WTC11 (cell line): Measurements from ENCODE around the gene ZBTB20.

Experiments
- ARID4B ChIP-seq: sonication (generic); formaldehyde crosslinking; IDR thresholded peaks from 2 replicates; pipeline ENCODE4 v1.8.0; 2023; ENCODE audit warnings: missing genetic modification reagents, mild to moderate bottlenecking, borderline replicate concordance
- ATF1 ChIP-seq: sonication (generic); formaldehyde crosslinking; IDR thresholded peaks from 2 replicates; pipeline ENCODE4 v1.8.1; 2023; ENCODE audit warnings: mild to moderate bottlenecking, moderate library complexity, missing genetic modification reagents
- CTCF ChIP-seq: fragments of 200-600 bp; IDR thresholded peaks from 2 replicates; pipeline ENCODE4 v1.8.0; 2022; ENCODE audit warnings: antibody characterized with exemption
- FOXJ3 ChIP-seq: sonication (generic); formaldehyde crosslinking; IDR thresholded peaks from 2 replicates; pipeline ENCODE4 v1.9.0; 2021; ENCODE audit warnings: missing genetic modification reagents, mild to moderate bottlenecking, borderline replicate concordance
- HMGA2 ChIP-seq: fragments of 250-450 bp; sonication (Bioruptor Pico); IDR thresholded peaks from 2 replicates; pipeline ENCODE4 v1.4.0; 2021; ENCODE audit warnings: mild to moderate bottlenecking, moderate library complexity
- JAZF1 ChIP-seq: fragments of 250-450 bp; sonication (Bioruptor Pico); IDR thresholded peaks from 2 replicates; pipeline ENCODE4 v1.9.0; 2021; ENCODE audit warnings: moderate library complexity, mild to moderate bottlenecking, inconsistent platforms
- JUN ChIP-seq: sonication (generic); formaldehyde crosslinking; IDR thresholded peaks from 2 replicates; pipeline ENCODE4 v1.8.0; 2023; ENCODE audit warnings: mild to moderate bottlenecking, missing genetic modification reagents
- NFYB ChIP-seq: sonication (generic); formaldehyde crosslinking; conservative IDR thresholded peaks from 2 replicates; pipeline ENCODE4 v1.8.0; 2022; ENCODE audit warnings: low read depth, missing genetic modification reagents
- NR2C2 ChIP-seq: sonication (generic); formaldehyde crosslinking; IDR thresholded peaks from 2 replicates; pipeline ENCODE4 v1.8.0; 2022; ENCODE audit warnings: mild to moderate bottlenecking, missing genetic modification reagents
- NR3C1 ChIP-seq: sonication (generic); formaldehyde crosslinking; conservative IDR thresholded peaks from 2 replicates; pipeline ENCODE4 v1.8.1; 2023; ENCODE audit warnings: low read depth, mild to moderate bottlenecking, missing genetic modification reagents
- PRRX2 ChIP-seq: fragments of 250-450 bp; sonication (Bioruptor Pico); IDR thresholded peaks from 2 replicates; pipeline ENCODE4 v1.8.0; 2021; ENCODE audit warnings: mild to moderate bottlenecking
- SP1 ChIP-seq: sonication (generic); formaldehyde crosslinking; conservative IDR thresholded peaks from 2 replicates; pipeline ENCODE4 v1.8.1; 2022; ENCODE audit warnings: missing genetic modification reagents
- ZNF671 ChIP-seq: fragments of 250-450 bp; sonication (Bioruptor Pico); IDR thresholded peaks from 2 replicates; pipeline ENCODE4 v1.8.0; 2021; ENCODE audit warnings: mild to moderate bottlenecking

GRCh38 chr3:114333180-114333922 is 813.7 kb downstream of the ZBTB20 start:
- no peak for TF ChIP-seq SP1 (CRISPR knock-in tag)
- no peak for TF ChIP-seq CTCF
- TF ChIP-seq ZNF671 (CRISPR knock-in tag): no peak
- TF ChIP-seq JUN (CRISPR knock-in tag): no peak
- TF ChIP-seq ARID4B: no peak
- TF ChIP-seq JAZF1 (CRISPR knock-in tag): no peak
- no peak for TF ChIP-seq HMGA2 (CRISPR knock-in tag)
- no peak for TF ChIP-seq FOXJ3
- TF ChIP-seq ATF1 (CRISPR knock-in tag): no peak
- no peak for TF ChIP-seq NFYB (CRISPR knock-in tag)
- no peak for TF ChIP-seq NR2C2
- no peak for TF ChIP-seq PRRX2 (CRISPR knock-in tag)
- TF ChIP-seq NR3C1 (CRISPR knock-in tag): no peak
